NT2/D1 (cell line): ENCODE measurements around the gene STAM.

Experiments
- SUZ12 ChIP-seq: IDR thresholded peaks from 2 replicates; pipeline ENCODE4 v1.6.1; 2011; ENCODE audit not compliant: insufficient read length, insufficient read depth; ENCODE audit errors: extremely low read depth
- YY1 ChIP-seq: IDR thresholded peaks from 2 replicates; pipeline ENCODE4 v1.6.1; 2011; ENCODE audit not compliant: insufficient read length, insufficient read depth
- ZNF274 ChIP-seq: IDR thresholded peaks from 2 replicates; pipeline ENCODE4 v1.6.1; 2011; ENCODE audit warnings: mild to moderate bottlenecking, low read depth, low read length

- TF ChIP-seq ZNF274 (no peak), YY1 (no peak), SUZ12 (no peak)
Observed at GRCh38 chr10:17740668-17741067, 96.7 kb downstream of the STAM start.
